ENCODE data around the gene ZNF568. TPM values are rescaled to one million over a fixed set of nuclear protein-coding genes. Genes with fewer than 3 reads are reported as not detected.

The ZNF568 gene
- total RNA-seq, 2 donors from 2014 or later: 9.2 to 14.1 TPM

DNA sequence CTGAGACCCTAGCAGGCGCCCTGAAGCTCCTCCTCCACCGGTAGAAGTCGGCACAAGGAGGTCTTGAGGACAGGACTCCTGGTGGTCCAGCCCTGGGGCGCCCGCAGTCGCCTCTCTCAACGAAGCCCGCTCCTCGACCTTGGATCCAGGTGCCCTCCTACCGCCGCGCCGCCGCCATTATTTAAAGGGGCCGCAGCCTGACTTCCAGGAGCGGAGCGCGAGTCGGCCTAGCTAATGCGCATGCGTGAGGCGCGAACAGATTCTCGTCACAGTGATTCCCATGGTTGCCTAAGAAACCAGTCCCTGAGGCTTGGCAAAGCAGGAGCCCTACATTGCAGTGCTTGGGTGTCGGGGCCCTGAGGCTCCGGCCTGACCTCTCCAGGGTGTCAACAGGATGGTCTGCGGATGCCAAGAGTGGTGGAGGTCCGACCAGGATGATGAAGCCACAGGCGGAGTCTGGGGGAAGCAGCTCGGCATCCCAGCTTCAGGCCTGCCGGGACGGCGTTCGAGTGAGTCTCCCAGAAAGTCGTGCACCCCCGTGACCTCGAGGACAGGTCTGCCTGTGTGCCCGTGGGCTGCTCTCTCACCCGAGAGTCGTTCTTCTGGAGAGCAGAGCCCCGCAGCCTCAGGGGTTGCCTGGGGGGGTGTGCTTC lies 96.1 kb downstream of the ZNF568 start:
- no peak for TF ChIP-seq POLR2AphosphoS5 (IDR thresholded peaks at IDR 0.05)
- TF ChIP-seq, protein P1, sequence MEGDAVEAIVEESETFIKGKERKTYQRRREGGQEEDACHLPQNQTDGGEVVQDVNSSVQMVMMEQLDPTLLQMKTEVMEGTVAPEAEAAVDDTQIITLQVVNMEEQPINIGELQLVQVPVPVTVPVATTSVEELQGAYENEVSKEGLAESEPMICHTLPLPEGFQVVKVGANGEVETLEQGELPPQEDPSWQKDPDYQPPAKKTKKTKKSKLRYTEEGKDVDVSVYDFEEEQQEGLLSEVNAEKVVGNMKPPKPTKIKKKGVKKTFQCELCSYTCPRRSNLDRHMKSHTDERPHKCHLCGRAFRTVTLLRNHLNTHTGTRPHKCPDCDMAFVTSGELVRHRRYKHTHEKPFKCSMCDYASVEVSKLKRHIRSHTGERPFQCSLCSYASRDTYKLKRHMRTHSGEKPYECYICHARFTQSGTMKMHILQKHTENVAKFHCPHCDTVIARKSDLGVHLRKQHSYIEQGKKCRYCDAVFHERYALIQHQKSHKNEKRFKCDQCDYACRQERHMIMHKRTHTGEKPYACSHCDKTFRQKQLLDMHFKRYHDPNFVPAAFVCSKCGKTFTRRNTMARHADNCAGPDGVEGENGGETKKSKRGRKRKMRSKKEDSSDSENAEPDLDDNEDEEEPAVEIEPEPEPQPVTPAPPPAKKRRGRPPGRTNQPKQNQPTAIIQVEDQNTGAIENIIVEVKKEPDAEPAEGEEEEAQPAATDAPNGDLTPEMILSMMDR (IDR thresholded peaks at IDR 0.05): no peak
- no peak for TF ChIP-seq POLR2A (IDR thresholded peaks at IDR 0.05)
- Histone ChIP-seq H3K4me3 (no peak overlapping the region), H3K36me3 (no peaks in the 10 kb centered on the region), H3K9me3 (no peaks in the 10 kb centered on the region), H3K27me3 (replicated peaks; ENCODE audit: insufficient read depth) (no peaks in the 10 kb centered on the region), H3K27ac (no peak overlapping the region), H3K4me1 (replicated peaks) (no peaks in the 10 kb centered on the region)
- DNase-seq (ENCODE audit: low spot score): no peak
- intact Hi-C loops (cut with DNase I): no loop called here
- 97% methylated on average over 41 of the region's 41 CpGs for WGBS

DNA sequence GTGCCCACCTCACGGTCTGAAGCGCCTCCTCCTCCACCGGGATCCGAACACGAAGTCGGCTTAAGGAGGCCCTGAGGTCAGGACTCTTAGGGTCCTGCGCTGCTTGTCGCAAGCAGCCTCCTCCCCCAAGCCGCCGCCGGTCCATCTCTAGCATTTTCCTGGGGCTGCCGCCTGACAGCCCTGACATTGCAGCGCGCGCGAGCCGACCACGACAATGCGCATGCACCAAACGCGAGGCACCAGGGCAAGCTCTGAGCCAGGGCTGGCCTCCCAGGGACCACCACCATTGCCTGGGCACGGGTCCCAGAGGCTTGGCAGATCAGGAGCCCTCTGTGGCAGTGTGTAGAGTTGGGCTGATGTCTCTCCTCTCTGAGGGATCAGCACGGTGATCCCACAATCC lies 98.3 kb downstream of the ZNF568 start:
- Histone ChIP-seq H3K27me3 (replicated peaks; ENCODE audit: insufficient read depth) (no peaks in the 10 kb centered on the region), H3K27ac (no peak overlapping the region), H3K36me3 (no peaks in the 10 kb centered on the region), H3K4me3 (no peak overlapping the region), H3K4me1 (replicated peaks) (no peaks in the 10 kb centered on the region), H3K9me3 (no peaks in the 10 kb centered on the region)
- intact Hi-C loops (cut with DNase I): no loop called here
- TF ChIP-seq POLR2AphosphoS5 (IDR thresholded peaks at IDR 0.05) (no peak), POLR2A (IDR thresholded peaks at IDR 0.05) (no peak)
- TF ChIP-seq, protein P1 (IDR thresholded peaks at IDR 0.05): no peak
- no peak for DNase-seq (ENCODE audit: low spot score)
- 96% methylated on average over 22 of the region's 23 CpGs for WGBS

DNA sequence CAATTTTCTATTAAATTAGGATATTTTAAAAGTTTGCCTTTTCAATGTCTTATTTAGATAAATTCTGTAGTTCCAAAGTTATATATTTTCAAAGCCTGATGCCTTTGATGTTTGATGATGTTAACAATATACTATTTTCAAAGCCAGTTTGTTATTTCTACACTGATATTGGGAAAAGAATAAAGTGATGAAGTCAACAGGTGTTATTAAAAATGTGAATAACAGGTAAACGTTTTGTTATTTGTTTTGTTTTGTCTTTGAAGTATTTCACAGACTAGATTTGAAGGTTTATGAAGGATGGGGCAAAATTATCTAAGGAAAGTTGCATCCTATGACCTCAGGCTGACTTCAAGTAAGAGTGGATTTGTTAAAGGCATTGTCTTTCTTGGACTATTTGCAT lies 129.0 kb downstream of the ZNF568 start:
- intact Hi-C loops (cut with DNase I): no loop called here
- no peak overlapping the region for H3K27ac ChIP-seq
- H3K9me3 ChIP-seq: no peaks in the 10 kb centered on the region
- no peaks in the 10 kb centered on the region for H3K27me3 ChIP-seq (replicated peaks; ENCODE audit: insufficient read depth)
- no peak overlapping the region for H3K4me3 ChIP-seq
- WGBS: 33% methylated on average over 1 of the region's 1 CpG
- TF ChIP-seq, protein P1 (IDR thresholded peaks at IDR 0.05): no peak
- TF ChIP-seq POLR2A (IDR thresholded peaks at IDR 0.05) (no peak), POLR2AphosphoS5 (IDR thresholded peaks at IDR 0.05) (no peak)
- DNase-seq (ENCODE audit: low spot score): no peak
- no peaks in the 10 kb centered on the region for H3K36me3 ChIP-seq
- no peaks in the 10 kb centered on the region for H3K4me1 ChIP-seq (replicated peaks)

Other genes starting within 250 kb of the ZNF568 start
- 10 to 100 TPM in 1 of 2 donors, 1 to 10 TPM in 1; 8.3 to 10.3 TPM for gene ZNF461, start 249.5 kb upstream of the ZNF568 start, total RNA-seq
- gene ZNF567, start 228.7 kb upstream of the ZNF568 start, total RNA-seq: 10 to 100 TPM; 10.4 to 10.9 TPM
- 1 to 10 TPM; 2.4 to 10.0 TPM for gene ZNF850, start 143.5 kb upstream of the ZNF568 start, total RNA-seq
- 10 to 100 TPM in 1 of 2 donors, 1 to 10 TPM in 1; 5.5 to 13.3 TPM for gene ZNF790, start 77.9 kb upstream of the ZNF568 start, total RNA-seq
- 10 to 100 TPM in 1 of 2 donors, 1 to 10 TPM in 1; 4.1 to 12.6 TPM for gene ZNF345, start 65.5 kb upstream of the ZNF568 start, total RNA-seq
- gene ZNF829, start within 50 bp of the ZNF568 start, total RNA-seq: 1 to 10 TPM; 3.2 to 3.3 TPM
- gene ZNF420, start 162.1 kb downstream of the ZNF568 start, total RNA-seq: 10 to 100 TPM in 1 of 2 donors, 1 to 10 TPM in 1; 4.8 to 10.7 TPM